Hindlimb muscle (tissue), 1 donor: ENCODE measurements around the gene CTDSP1. TPM values are rescaled to one million over a fixed set of nuclear protein-coding genes. Genes with fewer than 3 reads are reported as not detected.

Experiments used
- polyA plus RNA-seq: library from polyadenylated mRNA; unstranded; fragments of 120-200 nt; gene quantifications from one replicate; pipeline ENCODE4 v1.2.1, GENCODE V29; 2013; ENCODE audit not compliant: insufficient read length

Gene CTDSP1
- polyA plus RNA-seq, 1 donor, result 105 TPM

Other genes starting within 250 kb of the CTDSP1 start
- not detected for gene CXCR1, start 232.9 kb upstream of the CTDSP1 start, polyA plus RNA-seq
- 212 TPM for gene ARPC2, start 182.7 kb upstream of the CTDSP1 start, polyA plus RNA-seq
- gene GPBAR1, start 138.9 kb upstream of the CTDSP1 start, polyA plus RNA-seq, result 2.0 TPM
- 107 TPM for gene AAMP, start 129.7 kb upstream of the CTDSP1 start, polyA plus RNA-seq
- 50.1 TPM for gene PNKD, start 129.3 kb upstream of the CTDSP1 start, polyA plus RNA-seq
- 85.4 TPM for gene TMBIM1, start 107.4 kb upstream of the CTDSP1 start, polyA plus RNA-seq
- not detected for gene CATIP, start 43.0 kb upstream of the CTDSP1 start, polyA plus RNA-seq
- 1.7 TPM for gene SLC11A1, start 17.6 kb upstream of the CTDSP1 start, polyA plus RNA-seq
- gene VIL1, start 19.3 kb downstream of the CTDSP1 start, polyA plus RNA-seq, result 0.09 TPM
- 10.1 TPM for gene USP37, start 168.5 kb downstream of the CTDSP1 start, polyA plus RNA-seq
- gene CNOT9, start 169.0 kb downstream of the CTDSP1 start, polyA plus RNA-seq, result 38.7 TPM
- gene PLCD4, start 208.0 kb downstream of the CTDSP1 start, polyA plus RNA-seq, result 61.5 TPM